Activated CD4-positive, alpha-beta T cell treated with anti-CD3 and anti-CD28 coated beads, Interleukin-2, amount 50 U/mL, for 16 hours (primary cell): Measurements from ENCODE around the gene TAF13.
"Not testable (repeated sequence)": the region's sequence is repeated elsewhere in the genome, so short reads cannot be mapped to it uniquely, and the experiment has no call there.

Experiments used
- DNase-seq: peaks from one replicate; pipeline ENCODE4 v3.0.0-alpha.2; 2020

TAF13 gene

DNA sequence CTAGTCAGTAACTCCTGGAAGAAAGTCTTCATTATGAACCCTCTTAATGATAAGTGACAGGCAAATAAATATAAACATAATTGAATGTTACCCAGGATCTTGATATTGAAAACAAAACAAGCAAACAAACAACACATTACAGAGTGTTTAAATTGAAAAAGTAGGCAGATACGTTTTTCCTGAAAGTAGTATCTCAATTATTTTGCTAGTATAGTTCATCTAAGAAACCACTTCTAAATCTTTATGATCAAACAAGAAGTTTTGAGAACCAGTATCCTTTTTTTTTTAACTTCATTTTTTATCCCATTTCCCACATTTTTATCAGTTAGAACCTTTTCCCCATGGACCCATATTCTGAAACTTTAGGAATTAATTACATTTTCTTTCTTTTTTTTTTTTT lies 30.2 kb downstream of the TAF13 start:
- DNase-seq = no peak

DNA sequence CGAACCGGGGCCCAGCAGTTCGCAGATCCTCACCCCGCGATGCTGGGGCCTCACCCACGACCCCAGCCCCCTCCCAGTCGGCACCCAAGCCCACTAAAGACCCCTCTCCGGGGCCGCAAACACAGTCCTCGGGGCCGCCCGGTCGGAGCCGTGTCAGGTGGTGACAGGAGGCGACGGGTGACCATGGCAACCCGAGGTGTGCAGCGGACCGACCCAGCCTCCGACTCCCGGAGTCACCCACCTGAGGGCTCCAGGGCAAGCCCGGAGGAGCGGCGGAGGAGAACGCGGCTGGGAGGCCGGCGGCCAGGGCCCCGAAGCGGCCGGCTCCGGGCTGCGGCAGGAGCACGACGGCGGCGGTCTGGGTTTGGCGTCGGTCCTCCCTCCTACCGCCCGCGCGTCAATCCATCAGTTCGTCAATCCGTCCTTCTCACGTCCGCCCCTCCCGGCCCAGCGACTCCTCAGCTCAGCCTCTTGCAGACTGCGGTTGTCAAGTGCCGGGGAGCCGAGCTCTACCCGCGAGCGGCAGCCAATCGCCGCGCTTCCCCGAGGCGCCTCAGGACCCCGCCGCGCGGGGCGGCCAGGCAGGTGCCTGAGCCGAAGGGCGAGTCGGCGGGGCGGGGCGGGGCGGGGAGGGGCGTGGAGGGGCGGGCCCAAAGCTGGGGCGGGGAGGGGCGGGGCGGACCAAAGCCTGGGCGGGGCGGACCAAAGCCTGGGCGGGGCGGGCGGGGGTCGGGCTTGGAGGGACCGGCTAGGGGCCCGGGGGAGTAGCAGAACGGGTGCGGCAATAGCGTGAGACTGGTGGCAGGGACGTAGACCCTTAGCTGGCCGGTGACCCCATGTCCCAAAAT lies 34.0 kb downstream of the TAF13 start, which contains the start of gene WDR47:
Gene WDR47 (minus strand): TSS at position 482 of the 848 bp plus-strand sequence. CDS start 18,590 bp downstream, outside the sequence.
- DNase-seq = peak; percentile 97

DNA sequence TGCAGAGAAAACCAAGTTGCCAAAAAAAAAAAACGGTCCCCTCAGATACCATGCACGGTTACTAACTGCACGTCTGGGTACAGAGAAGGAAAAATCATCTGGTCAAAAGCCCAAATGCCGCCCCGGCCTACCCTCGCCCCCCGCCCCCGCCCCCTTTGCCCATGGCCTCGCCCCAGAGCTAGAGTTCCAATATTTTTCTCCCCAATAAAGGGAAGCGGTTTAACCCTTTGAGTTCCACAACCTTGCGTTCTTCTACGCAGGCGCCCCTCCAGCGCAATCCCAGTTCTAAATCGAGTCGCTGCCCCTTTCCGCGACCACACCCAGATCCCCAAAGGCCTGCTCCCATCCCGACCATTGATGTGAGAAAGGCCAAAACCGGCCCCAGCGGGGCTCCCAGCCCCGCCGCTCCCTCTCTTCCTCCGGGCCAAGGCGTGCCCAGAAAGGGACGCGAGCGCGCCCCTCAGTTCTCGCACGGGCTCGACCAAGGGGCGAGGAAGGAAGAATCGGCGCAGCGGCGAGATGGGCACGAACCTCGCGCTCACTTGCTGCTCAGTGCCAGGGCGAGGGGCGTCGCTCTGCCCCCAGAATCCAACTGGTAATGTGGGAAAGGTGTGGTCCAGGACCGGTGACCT lies 34.7 kb downstream of the TAF13 start:
- DNase-seq = peak; percentile 32

GRCh38 chr1:109040627-109040988 lies 35.2 kb downstream of the TAF13 start:
- no peak for DNase-seq

DNA sequence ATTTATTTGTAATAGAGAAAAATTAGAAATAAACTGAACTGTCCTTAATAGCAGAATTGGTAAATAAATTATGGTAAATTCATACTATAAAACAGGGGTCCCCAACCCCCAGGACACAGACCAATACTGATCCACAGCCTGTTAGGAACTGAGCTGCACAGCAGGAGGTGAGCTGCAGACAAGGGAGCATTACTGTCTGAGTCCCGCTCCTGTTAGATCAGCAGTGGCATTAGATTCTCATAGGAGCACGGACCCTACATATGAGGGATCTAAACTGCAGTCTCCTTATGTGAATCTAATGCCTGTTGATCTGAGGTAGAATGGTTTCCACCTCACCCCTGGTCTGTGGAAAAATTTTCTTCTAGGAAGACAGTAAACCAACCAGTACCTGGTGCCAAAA lies 41.4 kb downstream of the TAF13 start:
- no peak for DNase-seq

GRCh38 chr1:109029493-109029892 lies 46.3 kb downstream of the TAF13 start:
- not testable (repeated sequence) for DNase-seq

DNA sequence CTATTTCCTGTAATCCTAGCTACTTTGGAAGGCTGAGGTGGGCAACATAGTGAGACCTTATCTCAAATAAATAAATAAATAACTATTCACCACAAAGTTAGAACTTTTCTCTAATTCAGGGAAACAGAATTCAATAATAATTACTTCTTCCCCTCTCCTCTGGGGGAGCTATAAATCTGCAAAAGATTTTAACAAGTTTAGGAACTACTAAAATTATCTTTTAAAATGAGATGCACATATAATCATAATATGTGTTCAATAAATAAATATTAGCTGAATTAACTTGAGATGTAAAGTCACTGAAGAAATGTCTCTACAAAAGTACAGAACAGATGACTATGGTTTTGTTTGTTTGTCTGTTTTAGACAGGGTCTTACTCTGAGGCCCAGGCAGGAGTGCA lies 48.0 kb downstream of the TAF13 start:
- DNase-seq = no peak

DNA sequence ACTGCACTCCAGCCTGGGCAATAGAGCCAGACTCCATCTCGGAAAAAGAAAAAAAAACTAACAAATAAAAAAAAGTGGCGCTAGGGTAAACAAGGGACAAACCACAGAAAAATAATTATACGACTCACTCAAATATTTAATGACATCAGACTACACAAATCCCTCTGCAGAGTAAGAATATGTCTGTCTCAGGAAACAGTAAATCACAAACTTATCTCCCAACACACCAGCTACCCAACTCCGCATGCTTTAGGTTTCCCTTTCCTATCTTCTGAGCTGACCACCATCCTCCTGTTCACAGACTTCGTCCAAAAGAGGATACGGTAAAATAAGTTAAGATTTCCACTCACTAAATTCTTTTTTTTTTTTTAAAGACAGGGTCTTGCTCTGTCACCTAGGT lies 50.1 kb downstream of the TAF13 start:
- no peak for DNase-seq

- DNase-seq = no peak
Measured at GRCh38 chr1:109024646-109025045, 51.2 kb downstream of the TAF13 start.

GRCh38 chr1:109020693-109021257 lies 55.0 kb downstream of the TAF13 start:
- DNase-seq = no peak

- DNase-seq = not testable (repeated sequence)
Measured at GRCh38 chr1:109017719-109018118, 58.1 kb downstream of the TAF13 start.

- no peak for DNase-seq
Measured at GRCh38 chr1:109017134-109017533, 58.7 kb downstream of the TAF13 start.
